SHP77 (cell line): ENCODE data around the gene CD276.
"Not testable (repeated sequence)": the region's sequence is repeated elsewhere in the genome, so short reads cannot be mapped to it uniquely, and the experiment has no call there.

ENCODE experiments used
- DNase-seq, 2 experiments: peaks; one replicate each; lab custom pipeline; 2025; lab: John Stamatoyannopoulos, UW

CD276 gene

DNA sequence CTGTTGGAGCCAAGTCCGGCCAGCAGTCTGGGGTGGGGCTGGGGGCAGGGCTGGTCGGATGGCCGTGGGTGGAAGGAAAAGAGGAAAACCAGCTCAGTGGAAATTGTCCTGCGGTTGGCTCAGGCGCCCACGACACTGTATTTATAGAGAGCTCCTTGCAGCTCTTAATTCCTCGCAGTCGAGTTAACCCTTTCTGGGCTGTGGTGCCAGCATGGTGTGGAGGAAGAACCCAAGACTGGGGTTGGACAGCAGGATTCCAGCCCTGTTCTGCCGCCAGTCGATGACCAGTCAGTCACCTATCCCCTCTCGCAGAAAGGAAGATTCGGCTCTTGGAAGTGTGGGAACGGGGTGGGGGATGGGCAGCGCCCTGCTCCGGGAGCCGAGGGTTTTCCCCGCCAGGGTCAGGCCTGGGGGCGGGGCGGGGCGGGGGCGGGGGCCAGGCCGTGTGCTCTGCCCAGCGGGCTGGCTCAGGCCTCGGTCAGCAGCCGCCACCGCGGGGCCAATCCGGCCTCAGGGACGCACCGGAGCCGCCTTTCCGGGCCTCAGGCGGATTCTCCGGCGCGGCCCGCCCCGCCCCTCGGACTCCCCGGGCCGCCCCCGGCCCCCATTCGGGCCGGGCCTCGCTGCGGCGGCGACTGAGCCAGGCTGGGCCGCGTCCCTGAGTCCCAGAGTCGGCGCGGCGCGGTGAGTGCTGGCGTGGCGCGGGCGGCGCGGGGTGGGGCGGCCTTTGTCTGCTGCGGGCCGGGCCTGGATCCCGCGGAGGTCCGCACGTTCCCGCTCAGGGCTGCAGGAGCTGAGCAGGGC lies at the start of gene CD276:
CD276 (plus strand) TSS at position 607 of the 804 bp plus-strand sequence. CDS start 15,257 bp downstream, outside the sequence.
- peak; percentile 35 to 39 for DNase-seq

DNA sequence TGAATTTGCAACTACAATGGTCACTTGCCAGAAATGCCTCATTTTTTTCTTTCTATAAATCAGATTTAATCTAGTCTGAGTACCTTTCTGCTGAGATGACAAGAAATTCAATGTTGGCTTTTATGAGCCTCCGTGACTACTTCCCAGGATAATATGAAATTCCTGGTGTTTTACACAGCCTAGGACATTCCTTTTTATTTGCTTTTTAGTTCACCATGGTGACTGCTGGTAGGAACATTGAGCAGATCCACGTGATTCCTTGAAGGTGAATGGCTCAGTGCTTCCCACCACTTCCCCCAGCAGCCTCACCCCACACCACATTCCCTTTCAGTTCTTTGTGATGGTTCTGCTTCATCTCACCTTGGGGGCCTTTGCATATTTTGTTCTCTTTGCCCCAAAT lies 46.7 kb upstream of the CD276 start:
- DNase-seq = no peak

DNA sequence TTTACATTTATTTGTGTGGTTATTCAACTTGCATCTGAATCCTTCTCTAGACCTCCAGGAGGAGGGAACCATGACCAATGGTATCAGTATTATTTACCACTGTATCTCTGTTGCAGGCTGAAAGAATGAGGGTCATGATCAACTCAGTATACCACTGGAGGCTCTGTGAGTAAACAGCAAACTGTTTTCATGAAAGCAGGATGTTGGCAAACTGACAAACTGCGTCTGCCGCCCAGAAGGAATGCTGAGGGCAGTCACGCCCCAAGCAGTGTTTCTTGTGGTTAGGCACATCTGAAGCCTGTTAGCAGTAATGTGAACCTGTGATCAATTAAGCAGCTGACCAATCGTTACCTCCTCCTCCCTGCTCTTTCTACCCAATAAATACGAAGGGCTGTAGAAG lies 44.7 kb upstream of the CD276 start:
- not testable (repeated sequence) for DNase-seq

DNA sequence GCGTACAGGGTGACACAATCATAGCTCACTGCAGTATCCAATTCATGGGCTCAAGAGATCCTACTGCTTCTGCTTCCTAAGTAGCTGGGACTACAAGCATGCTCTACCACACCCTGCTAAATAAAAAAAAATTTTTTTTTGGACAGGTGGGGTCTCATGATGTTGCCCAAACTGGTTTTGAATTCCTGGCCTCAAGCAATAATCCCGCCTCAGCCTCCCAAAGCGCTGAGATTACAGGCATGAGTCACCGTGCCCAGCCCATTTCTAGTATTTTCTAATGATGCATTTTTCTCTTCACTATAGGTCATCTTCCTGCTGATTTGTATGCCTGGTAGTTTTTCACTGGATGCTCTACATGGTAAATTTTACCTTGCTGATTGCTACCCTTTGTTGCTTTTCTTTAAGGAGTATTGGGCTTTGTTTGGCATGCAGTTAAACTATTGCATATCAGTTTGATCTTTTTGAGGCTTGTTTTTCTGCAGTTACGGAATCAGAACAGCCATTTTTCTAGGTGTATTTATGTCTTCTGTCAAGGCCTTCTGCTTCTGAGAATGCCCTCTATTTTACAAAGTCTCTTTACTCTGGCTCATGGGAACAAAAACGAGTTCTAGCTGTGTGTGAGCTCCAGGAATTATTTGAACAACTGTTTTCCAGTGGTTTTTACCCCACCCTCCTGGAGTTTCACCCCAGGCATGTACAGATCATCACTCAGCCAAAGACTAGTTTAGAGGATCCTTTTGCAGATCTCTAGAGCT lies 36.7 kb upstream of the CD276 start:
- no peak for DNase-seq

DNA sequence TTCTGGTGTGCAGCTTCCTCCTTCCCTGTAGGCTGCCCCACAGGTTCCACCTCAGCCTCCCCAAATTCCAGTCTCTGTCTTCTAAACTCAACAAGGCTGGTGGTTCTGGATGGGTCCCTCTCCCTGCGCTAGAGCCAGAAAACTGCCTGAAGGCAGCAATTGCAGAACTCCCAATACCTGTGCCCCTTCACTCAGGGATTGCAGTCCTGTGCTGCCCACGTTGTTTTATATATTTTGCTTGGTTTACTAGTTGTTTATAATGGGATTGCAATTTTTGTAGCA lies 36.2 kb upstream of the CD276 start:
- no peak for DNase-seq

DNA sequence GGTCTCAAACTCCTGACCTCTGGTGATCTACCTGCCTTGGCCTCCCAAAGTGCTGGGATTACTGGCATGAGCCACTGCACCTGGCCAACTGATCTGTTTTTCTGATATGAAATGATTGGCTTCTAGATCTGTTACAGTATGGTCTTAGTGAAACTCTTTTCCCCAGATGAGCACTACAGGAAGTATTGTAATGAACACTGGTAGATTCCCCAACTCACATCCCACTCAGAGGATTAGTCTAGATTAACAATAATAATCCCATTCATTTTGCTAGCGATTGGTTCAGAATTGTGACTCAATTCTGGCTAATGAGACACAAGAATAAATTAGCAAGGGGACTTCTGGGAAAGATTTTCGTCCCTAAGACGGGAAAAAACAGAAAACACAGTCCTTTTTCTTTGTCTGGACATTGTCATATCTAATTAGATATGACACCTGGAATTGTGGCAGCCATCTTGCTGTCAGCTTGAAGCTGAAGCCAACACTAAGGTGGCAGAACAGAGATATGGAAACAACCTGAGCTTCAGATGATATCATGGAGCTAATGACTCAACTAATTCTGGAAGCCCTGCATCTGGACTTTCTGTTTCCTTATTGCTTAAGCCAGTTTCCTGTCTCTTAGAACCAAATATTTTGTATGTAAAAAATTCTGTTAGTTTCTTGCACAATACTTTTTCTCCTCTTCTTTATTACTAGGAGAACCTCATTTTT lies 33.6 kb upstream of the CD276 start:
- DNase-seq = no peak

DNA sequence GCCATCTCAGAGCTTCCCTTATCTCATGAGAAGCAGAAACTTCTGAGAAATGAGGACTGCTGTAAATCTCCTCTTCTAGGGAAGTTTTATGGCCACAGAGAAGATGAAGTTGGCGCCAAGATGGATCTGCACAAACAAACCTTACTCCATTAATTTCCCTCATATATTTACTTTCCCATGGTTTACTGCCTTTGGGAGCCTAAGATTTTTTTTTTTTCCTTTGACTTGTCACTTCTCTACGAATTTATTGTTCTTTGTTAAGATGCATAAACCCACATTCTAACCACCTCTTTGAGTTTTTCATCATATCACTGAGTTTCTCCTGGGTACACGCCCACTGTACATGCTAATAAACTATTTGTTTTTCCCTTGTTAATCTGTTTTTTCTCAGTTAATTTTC lies 29.5 kb upstream of the CD276 start:
- no peak for DNase-seq

DNA sequence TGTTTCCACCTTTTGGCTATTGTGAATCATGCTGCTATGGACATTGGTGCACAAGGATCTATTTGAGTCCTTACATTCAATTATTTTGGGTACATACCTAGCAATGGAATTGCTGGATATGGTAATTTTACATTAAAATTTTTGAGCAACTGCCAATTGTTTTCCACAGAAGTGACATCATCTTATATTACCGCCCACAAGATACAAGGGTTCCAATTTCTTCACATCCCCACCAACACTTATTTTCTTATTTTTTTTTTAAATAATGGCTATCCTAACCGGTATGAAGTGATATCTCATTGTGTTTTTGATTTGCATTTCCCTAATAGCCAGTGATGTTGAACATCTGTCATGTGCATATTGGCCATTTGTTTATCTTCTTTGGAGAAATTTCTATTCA lies 28.5 kb upstream of the CD276 start:
- DNase-seq = no peak

DNA sequence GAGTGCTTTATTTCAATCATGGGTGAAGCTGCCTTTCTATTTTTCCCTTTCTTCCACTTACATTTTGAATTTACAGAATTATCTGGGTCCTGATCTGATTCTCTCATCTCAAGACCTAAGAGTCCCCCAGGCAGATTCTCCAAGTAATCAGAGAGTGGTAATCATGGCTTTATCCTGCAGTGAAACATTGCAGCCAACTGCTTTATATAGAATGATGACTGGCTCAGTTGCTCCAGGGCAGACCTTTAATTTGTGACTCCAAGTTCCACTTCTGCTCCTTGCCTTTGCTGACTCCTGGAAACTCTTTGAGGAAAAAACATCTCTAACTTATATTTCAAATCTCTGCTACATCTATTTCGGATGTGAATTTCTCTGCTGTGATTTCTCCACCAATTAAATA lies 25.5 kb upstream of the CD276 start:
- DNase-seq = no peak

DNA sequence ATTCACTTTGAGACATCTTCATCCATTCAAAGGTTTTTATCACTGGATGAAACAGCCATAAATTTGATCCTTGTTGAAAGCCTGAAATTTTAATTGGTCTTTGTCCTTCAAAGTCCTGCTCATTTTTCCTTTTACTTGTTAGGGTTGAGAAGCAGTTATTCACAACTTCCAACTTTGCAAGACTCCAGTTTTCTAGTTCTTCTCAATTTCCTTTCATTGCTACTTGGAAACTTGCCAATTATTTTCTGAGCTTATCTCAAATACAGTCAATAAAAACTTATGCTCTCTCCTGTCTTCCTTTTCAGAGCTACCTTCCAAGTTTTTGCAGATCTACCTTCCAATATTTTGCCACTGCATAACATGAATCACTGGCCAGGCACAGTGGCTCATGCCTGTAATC lies 23.7 kb upstream of the CD276 start:
- DNase-seq = no peak

DNA sequence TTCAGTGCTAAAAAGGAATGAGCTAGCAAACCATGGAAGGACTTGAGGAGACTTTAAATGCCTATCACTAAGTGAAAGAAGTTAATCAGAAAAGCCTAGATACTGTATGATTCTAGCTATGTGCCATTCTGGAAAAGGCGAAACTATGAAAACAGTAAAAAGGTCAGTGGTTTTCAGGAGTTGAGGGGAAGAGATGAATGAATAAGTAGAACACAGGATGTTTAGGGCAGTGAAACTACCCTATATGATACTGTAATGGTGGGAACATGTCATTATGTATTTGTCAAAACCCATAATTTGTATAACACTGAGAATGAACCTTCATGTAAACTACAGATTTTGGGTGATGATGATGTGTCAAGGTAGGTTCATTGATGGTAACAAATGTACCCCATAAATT lies 9.6 kb upstream of the CD276 start:
- no peak for DNase-seq

DNA sequence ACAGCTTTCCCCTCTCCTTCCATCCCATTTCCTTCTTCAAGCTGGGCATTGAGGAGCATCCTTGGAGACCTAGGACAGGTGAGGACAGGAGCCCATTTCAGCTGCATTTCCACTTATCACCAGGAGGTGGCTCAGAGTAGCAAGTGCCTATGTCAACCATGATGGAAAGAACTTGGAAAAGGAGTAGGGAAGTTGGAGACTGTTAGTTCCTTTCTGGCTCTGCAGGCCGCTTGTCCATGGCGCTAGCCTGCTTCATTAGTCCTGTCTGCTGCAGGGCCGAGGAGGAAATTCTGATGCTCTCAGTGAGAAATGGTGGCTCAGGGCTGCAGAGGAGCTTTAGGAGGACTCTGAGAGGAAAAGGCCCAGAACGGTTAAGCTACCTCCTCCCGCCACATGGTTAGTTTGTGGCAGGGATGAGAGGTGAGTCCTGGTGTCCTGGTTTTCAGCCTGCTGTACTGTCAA lies 7.0 kb upstream of the CD276 start:
- peak; percentile 19 to 42 for DNase-seq

DNA sequence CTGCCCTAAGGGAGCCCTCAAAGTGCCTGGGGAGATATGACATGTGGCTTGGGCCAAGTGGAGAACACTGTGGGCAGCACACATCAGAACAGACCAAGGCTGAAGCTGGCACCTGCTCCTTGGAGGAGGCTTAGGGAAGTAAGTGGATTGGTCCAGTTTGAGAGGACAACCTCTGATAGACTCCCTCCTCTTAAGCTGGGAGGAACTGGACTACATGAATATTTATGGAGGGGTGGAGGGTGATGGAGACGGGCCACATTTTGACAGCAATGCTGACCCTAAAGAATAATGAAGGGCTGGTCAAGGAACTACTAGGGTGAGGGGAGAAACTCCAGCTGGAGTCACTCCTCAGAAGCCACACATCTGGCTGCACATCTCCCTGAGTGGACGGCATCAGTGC lies 6.5 kb upstream of the CD276 start:
- DNase-seq = no peak

DNA sequence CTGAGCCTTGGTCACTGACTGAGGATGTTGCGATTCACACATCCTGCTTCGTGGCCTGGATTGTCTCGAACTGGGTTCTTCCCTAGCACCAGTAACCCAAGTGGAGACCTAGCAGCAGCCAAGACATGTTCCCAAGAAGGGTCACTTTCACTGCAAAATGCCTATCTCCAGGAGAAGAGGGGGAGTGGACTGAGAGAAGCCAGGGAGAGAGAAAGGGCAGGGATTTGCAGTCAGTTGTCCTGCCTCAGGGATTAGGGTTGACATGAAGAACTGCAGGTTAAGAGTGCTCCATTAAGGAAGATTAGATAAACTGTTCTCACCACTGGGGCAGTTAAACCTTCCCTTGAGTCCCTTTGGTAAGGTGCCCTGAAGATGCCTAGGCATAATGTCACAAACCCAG lies 5.7 kb upstream of the CD276 start:
- no peak for DNase-seq

DNA sequence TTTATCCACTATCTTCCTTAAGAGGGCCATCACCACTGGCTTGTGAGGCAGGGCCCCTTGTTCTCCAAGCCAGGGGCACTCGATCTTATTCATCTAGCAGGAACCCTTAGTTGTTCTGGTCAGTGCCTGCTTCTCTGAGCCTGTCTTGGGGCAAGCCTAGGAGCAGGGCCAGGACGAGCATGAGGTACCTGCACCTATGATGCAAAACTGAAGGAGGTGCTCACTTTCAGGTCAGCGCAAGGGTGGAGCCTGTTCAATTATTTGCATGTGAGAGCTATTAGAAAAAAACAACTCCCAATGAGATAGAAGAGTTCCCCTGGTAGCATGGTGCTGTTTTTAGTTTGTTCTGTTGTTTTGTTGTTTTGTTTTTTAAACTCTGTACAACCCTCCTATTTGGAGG lies 5.0 kb upstream of the CD276 start:
- no peak for DNase-seq

DNA sequence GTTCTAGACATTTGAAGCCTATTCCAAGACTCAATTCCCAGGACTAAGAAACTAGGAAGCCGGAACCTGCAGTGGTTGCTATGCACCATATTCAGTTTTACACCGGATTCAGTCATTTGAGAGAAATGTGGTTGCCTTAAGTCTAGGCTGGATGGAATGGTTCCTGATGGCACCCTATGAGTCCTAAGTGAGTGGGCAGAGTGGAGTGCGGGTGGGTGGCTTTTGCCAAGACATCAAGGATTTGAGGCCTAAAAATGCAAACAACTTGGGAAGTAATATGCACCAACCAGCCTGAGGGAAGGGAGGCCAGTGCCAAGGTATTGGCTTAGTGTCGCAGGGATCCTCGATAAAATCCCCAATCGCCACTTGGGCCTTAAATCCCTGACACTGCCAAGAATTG lies 4.2 kb upstream of the CD276 start:
- DNase-seq = no peak

DNA sequence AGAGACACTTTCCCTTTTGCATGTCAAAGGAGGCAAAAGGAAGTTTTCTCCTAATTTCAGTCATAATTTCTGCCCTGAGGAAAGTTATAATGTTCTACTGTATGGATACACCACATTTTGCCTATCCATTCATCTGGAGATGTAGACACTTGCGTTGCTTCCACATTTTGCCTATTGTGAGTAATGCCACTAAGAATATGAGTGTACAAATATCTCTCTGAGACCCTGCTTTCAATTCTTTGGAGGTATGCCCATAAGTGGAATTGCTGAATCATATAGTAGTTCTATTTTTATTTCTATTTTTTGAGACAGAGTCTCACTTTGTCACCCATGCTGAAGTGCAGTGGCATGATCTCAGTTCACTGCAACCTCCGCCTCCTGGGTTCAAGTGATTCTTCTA lies 3.6 kb upstream of the CD276 start:
- DNase-seq = no peak

DNA sequence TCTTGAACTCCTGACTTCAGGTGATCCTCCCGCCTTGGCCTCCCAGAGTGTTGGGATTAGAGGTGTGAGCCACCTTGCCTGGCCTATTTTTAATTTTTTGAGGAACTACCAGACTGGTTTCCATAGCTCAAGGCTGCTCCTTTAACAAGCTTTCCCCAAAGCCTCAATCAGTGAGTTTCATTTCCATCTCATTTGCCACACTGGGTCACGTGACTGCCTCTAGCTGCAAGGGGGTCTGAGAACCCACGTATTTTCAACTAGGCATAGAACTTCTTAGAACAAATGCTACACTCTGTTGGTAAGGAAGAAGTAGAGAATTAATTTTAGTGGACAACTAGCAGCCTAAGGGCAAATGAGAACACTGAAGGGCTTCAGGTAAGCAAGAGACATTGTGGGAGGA lies 3.1 kb upstream of the CD276 start:
- DNase-seq = no peak

DNA sequence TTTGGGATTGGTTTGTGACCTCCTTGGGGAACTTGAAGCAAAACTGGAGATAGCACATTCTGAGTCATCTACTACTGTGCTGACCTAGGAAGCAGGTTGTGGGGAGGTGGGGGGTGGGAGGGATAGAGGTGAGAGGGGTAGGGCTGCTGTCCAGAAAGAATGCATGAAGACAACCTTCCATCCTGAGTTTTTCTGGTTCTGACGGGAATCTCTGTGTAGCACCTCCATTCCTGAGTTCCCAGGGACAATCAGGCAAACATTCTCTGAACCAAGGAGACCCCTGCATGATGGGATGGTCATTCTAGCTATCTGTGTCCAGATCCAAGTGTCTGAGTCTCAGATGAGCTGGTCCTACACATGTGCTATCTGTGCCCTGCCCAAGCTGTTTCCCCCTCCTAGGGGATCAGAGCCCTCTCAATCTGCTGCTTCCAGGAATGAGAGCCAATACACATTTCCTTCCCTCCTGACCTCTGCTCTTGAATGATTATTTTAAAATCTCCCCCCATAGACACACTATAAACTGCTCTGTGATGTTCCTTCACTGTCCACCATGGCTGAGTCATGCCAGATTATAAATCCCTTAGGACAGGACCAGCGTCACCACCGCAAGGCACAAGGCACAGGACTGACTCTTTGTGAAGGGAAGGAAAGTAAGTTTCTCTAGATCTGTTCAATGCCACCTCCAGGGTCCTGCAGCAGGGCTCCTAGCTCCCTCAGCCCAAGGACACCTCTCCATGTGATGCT lies 2.2 kb upstream of the CD276 start:
- DNase-seq = no peak

DNA sequence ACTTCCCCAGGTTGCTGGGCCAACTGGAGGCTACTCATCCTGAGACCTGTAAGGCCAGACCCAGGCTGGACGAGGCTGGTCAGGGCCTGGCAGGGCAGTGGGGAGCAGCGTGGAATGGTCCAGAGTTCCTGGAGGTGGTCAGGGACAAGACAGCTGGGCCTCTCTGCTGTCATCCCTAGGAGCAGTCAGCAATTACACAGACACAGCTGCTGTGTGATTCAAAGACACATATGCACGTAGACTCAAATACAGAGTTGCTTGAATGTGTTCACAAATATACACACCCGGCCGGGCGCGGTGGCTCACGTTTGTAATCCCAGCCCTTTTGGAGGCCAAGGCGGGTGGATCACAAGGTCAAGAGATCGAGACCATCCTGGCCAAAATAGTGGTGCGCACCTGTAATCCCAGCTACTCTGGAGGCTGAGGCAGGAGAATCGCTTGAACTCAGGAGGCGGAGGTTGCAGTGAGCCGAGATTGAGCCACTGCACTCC lies 1.5 kb upstream of the CD276 start:
- no peak for DNase-seq

DNA sequence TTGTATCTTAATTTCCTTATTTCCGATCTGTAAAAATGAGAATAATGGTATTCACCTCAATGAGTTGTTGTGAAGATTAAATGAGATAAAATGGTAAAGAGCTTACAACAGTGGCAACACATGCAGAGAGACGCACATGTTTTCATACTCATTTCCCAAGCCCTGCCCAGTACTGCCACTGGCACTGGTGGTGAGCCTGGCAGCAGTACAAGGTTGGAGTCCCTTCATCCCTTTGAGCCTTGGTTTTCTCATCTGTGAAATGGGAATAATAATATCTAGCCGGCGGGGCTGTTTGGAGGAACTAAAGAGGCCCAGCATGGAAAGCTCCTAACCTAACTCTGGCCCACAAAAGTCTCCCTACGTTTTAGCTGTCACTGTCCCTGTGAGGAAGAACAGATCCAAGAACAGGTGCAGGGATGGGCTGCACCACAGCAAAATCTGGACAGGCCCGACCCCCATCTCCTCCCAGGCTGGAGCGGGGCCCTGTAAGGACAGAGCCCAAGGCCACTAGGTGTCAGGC lies 866 bp upstream of the CD276 start:
- peak in 1 of 2 experiments; percentile 35 for DNase-seq
